HL-60/S4 (cell line): ENCODE measurements around the gene PEX10.
"Not testable (repeated sequence)": the region's sequence is repeated elsewhere in the genome, so short reads cannot be mapped to it uniquely, and the experiment has no call there.

Source experiments
- in situ Hi-C: fragments of 300-500 bp; cut with MboI; formaldehyde crosslinking; loops from 2 replicates; pipeline ENCODE4 v1.14.3; 2022; ENCODE audit warnings: low sequenced_read_pairs

PEX10 gene

DNA sequence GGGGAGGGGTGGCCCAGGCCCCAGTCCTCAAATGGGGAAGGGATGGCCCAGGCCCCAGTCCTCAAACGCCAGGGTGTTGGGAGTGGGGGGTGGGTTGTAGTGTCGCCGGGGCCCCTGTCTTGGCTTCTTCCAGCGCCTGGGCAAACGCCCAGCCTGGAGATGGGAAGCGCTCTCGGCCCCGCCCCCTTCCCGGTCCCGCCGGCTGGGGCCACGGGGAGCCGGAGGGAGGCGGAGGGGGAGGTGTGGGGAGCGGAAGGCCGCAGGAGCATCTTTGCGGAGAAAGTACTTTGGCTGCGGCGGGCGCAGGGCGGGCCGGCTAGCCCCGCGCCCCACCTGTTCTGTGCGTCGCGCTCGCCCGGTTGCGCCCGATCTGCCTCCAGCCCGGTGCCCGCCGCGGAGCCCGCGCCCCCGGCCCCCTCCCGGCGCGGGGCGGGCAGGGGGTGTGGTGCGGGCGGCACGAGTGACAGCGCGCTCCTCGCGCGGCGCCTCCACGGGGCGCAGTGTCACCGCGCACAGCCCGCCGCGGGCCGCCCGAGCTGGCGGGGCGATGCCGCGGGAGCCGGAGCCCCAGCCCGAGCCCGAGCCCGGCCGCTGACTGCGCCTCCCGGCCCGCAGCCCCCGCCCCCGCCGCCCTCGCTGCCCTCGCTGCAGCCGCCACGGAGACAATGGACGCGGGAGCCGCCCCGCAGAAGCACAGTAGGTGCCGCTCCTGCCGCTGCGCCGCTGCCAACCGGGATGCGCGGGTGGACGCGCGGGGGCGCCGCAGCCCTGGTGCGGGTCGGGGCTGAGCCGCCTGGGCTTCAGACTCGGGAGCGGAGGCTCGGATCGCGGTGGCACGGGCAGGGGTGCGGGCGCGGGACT lies 31.1 kb upstream of the PEX10 start:
- in situ Hi-C loops = no loop called here

GRCh38 chr1:2442661-2443060 lies 30.3 kb upstream of the PEX10 start:
- in situ Hi-C loops = no loop called here

- in situ Hi-C loops = no loop called here
These were observed 29.4 kb upstream of the PEX10 start for GRCh38 chr1:2441746-2442145.

- in situ Hi-C loops = not testable (repeated sequence)
These were observed 28.0 kb upstream of the PEX10 start for GRCh38 chr1:2440346-2440745.

- in situ Hi-C loops = no loop called here
These were observed 27.0 kb upstream of the PEX10 start for GRCh38 chr1:2439369-2439768.

- in situ Hi-C loops = no loop called here
These were observed 26.3 kb upstream of the PEX10 start for GRCh38 chr1:2438641-2439040.

DNA sequence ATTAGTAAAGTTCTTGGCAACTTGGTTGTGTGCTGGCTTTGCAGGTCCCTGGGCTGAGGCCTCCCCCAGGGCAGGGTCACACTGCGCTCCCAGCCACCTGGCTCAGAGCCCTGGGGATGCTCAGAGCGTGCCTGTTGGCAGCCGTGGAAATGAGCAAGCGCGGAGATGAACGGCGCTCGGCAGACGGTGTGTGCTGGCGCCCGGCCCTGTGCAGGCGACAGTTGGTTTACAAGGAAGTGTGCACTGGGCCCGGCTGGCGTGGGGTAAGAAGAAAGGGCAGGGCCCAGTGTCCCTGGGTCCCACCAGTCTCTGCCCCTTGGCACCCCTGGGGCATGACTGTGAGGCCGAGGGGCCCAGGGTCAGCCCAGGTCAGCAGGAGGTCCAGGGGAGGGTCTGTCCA lies 25.7 kb upstream of the PEX10 start:
- in situ Hi-C loops = no loop called here

DNA sequence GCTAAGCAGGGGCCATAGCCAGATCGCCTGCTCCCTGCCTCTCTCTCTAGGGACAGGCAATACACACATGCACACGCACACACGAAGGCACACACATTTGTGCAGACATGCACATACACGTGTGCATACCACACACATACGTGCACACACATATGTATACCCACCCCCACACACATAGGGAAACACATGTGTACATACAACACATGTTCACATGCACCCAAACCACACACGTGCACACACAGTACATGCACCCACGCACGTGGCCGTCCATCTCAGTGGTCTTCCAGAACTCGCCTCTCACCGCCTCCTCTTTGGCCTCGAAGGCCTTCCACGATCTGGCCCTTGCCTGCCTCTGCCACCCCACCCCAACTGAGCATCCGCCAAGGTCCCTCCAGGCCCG lies 25.3 kb upstream of the PEX10 start:
- in situ Hi-C loops = no loop called here

GRCh38 chr1:2436876-2437275 lies 24.5 kb upstream of the PEX10 start:
- in situ Hi-C loops = no loop called here

GRCh38 chr1:2435746-2436355 lies 23.5 kb upstream of the PEX10 start:
- in situ Hi-C loops = no loop called here

DNA sequence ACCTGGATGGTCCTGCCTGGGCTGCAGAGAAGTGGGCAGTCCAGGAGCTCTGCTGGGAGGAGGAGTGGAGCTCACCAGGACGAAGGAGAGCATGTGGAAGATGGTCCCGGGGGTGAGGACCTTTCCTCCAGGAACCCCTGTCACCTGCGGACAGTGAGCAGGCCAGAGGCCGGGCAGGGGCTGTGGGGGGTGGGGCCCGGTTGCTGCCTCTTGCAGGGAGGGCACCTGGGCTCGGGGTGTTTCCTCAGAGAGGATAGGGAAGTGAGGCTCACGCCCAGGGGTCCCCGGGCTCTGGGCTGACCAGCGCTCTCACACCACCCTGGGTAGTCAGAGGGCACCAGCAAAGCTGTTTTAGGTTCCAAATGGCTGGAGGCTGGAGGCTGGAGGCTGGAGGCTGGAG lies 22.7 kb upstream of the PEX10 start:
- in situ Hi-C loops = no loop called here

DNA sequence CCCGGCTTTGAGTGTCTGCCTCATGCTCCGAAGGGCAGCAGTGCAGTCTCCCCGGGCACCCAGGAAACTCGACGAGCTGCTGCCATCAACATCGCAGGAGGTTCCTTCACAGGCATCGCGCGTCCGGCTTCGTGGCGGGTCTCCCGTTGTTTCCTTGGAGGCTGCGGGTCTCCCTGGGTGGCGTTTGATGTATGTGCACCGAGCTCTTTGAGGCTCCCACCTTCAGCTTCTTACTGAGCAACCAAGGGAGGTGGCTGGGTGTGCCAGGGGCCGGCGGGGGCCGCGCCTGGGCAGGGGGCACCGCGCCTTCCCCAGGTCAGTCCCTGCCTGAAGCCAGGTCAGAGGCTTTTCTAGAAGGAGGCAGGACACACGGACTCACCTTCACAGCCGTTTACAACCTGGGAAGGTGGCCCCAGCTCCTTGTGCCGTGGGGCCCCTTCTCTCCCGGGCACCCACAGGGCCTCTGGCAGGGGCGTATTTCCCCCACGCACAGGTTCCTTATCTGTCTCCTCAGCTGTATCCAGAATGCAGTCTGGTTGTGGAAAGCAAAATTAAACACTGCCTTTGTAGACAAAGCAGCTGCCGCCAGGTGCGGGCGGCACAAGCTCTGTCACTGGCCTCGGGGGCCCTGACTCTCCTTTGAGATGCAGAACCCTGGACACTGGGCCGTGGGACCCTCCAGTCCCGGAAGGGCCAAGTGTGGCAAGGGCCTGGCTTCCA lies 21.7 kb upstream of the PEX10 start:
- in situ Hi-C loops = no loop called here

- in situ Hi-C loops = no loop called here
These were observed 20.8 kb upstream of the PEX10 start for GRCh38 chr1:2433196-2433595.

- in situ Hi-C loops = no loop called here
These were observed 20.1 kb upstream of the PEX10 start for GRCh38 chr1:2432441-2432844.

DNA sequence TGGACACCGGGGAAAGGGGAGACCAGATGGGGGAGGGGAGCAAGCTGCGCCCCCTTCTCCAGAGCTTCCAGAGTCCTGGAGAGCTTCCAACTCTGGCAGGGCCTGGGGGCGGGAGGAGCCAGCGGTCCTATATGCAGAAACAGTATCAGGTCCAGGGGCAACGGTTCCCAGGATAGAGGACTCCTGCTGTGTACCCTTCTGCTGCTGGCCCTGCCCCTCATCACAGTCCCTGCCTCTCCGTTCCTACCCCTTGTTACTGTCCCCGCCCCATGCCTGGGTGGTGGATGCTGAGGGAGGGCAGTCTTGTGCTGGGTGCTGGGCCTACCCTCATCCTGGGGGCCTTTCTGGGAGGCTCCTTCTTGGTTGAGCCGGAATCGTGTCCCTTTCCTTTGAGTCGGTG lies 19.2 kb upstream of the PEX10 start:
- in situ Hi-C loops = no loop called here

DNA sequence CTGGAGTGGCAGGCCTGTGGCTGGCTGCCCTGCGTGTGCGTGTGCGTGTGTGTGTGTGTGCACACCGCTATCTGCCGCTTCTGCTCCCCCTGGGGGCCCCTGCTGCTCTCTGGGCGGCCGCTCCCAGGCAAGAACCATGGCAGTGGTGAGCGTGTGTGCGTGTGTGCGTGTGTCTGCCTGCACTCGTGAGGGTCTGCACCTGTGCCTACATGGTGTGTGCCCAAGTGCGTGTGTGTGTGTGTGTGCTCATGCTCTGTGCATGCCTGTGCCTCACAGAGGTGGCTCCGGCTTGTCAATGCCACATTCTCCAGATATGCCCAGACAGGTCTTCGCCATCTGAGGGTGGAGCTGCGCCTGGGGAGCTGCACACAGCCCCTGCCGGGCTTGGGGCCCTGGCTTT lies 18.7 kb upstream of the PEX10 start:
- in situ Hi-C loops = no loop called here

GRCh38 chr1:2430592-2430973 lies 18.2 kb upstream of the PEX10 start:
- in situ Hi-C loops = no loop called here

- in situ Hi-C loops = no loop called here
These were observed 17.6 kb upstream of the PEX10 start for GRCh38 chr1:2429780-2430591.

DNA sequence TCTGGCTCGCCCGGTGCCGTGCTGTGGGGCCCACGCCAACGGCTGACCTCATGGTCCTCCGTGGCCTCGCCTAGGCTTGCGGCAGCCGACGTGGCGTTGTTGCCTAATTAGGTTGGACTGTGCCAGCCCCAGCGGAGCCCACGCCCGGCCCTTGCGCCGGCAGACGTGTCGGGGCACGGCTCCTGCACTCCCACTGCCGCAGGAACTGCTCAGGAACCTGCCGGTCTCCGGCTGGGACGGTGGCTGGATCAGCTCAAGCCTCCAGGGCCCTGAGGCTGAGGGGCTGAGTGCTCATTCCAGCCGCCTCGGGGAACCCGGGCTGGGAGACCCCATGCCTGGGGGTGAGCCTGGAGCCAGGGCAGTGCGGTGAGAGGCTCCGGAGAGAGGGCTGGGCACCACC lies 16.1 kb upstream of the PEX10 start:
- in situ Hi-C loops = no loop called here

GRCh38 chr1:2427976-2428375 lies 15.6 kb upstream of the PEX10 start:
- in situ Hi-C loops = no loop called here

DNA sequence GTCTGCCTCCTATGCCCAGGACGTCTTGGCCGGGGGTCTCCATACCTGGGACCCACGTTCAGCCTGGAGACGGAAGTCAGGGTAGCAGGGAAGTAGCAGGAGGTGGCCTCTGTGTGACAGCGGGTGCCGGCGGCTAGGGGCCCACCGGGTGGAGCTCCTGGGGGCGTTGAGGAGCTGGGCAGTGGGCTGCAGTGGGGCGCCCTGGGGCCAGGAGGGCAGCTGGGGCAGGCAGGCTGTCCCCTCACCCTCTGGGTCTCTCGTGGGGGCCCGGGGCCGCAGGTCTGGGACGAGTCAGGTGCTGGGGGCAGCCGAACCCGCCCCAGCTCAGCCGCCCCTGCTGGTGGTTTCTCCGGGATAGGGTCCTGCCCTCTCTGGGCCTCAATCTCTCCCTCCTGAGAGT lies 14.7 kb upstream of the PEX10 start:
- in situ Hi-C loops = no loop called here
